Islet of Langerhans (tissue), 1 donor: ENCODE measurements around the gene PAGE4.
A peak's percentile ranks its signal among the peaks of the same experiment; 100 is the strongest.

Experiments
- FAIRE-seq: peaks from one replicate; lab custom pipeline; 2011; peaks lifted over from hg19 to GRCh38; lab: Jason Lieb, UNC

The PAGE4 gene

DNA sequence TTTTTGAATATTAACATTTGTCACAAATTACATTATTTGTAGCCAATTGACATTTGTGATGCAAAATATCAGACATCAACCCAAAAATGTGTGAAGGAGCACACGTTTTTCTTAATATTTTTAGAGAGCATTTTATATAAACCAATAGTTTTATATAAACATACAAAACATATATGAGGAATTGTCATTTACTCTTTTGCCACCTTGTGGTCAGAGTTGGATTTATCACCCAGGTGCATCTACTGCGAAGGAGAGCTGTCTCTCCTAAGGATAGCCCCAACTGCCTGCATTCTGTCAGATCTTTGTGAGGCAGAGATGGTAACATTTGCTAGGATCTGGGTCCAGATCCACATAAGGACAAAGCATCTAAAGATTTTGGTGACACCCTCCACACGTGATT, 47.6 kb downstream of the PAGE4 start:
- peak; percentile 91 for FAIRE-seq

GRCh38 chrX:49877397-49878101, 48.4 kb downstream of the PAGE4 start:
- no peak for FAIRE-seq

DNA sequence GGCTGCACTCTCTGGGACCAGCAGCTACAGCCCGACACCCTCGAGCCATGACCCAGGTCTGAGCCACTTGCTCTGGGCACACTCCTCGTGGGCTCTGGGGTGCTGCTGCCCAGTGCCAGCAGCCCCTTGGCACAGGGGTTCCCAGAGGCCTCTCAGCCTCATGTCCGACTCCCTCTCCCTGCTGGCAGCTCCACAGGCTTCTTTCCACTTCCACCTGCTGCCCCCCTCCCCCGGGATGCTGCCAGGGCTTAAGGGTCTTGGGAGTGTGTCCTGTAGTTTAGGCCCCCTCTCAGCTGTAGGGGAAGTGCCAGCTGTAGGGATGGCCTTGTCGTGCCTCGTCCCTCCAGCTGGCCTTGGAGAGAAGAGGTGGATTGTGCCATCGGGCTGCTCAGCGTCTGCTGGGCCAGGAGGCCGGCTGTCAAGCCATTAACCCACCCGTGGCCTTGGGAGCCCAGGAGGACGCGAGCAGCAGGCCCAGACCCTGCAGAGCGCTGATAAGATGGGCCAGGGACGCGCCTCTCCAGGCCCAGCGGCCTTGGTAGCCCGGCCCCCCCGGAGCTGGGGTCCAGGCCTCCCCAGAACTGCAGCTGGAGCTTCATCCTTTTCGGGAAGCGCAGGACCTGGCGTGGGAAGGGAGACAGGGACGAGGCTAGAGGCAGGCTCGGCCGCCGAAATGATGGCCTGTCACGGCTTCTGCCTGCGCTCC, 49.2 kb downstream of the PAGE4 start:
- no peak for FAIRE-seq

GRCh38 chrX:49878834-49879655, 49.9 kb downstream of the PAGE4 start, which contains the start of gene USP27X:
Gene USP27X, plus strand, starts transcription at chrX:49879484. Its CDS starts 824 bp downstream, at chrX:49880308.
- FAIRE-seq: no peak

- FAIRE-seq: no peak
Observed at GRCh38 chrX:49879656-49880277, 50.7 kb downstream of the PAGE4 start.

DNA sequence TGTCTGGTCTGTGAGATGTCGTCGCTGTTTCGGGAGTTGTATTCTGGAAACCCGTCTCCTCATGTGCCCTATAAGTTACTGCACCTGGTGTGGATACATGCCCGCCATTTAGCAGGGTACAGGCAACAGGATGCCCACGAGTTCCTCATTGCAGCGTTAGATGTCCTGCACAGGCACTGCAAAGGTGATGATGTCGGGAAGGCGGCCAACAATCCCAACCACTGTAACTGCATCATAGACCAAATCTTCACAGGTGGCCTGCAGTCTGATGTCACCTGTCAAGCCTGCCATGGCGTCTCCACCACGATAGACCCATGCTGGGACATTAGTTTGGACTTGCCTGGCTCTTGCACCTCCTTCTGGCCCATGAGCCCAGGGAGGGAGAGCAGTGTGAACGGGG, 51.6 kb downstream of the PAGE4 start:
- no peak for FAIRE-seq
